ENCODE data around the gene VTN.

GRCh38 chr17:28325211-28325610, 44.9 kb downstream of the VTN start:
- TF ChIP-seq, protein P1, sequence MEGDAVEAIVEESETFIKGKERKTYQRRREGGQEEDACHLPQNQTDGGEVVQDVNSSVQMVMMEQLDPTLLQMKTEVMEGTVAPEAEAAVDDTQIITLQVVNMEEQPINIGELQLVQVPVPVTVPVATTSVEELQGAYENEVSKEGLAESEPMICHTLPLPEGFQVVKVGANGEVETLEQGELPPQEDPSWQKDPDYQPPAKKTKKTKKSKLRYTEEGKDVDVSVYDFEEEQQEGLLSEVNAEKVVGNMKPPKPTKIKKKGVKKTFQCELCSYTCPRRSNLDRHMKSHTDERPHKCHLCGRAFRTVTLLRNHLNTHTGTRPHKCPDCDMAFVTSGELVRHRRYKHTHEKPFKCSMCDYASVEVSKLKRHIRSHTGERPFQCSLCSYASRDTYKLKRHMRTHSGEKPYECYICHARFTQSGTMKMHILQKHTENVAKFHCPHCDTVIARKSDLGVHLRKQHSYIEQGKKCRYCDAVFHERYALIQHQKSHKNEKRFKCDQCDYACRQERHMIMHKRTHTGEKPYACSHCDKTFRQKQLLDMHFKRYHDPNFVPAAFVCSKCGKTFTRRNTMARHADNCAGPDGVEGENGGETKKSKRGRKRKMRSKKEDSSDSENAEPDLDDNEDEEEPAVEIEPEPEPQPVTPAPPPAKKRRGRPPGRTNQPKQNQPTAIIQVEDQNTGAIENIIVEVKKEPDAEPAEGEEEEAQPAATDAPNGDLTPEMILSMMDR (IDR thresholded peaks at IDR 0.05; ENCODE audit: insufficient read depth, low read length, poor library complexity, severe bottlenecking), result no peak
- no peak for TF ChIP-seq EZH2phosphoT487 (conservative IDR thresholded peaks at IDR 0.05; ENCODE audit: low read length)
